IMR-90 (cell line): ENCODE results near the gene EBI3. TPM values are rescaled to one million over a fixed set of nuclear protein-coding genes. Genes with fewer than 3 reads are reported as not detected.

Experiments
- ATAC-seq: fragments of 200-7000 bp; cut with Tn5 transposase; 2 replicates; pipeline ENCODE4 v1.9.1; 2020; ENCODE audit warnings: low read depth, mild to moderate bottlenecking, moderate library complexity
- BruUV-seq: library from RNA; stranded (reverse); fragments of 400-500 nt; replicated peaks from 2 replicates; lab custom pipeline; 2021; lab: Mats Ljungman, UMichigan
- CTCF ChIA-PET: fragments of 300-600 bp; formaldehyde crosslinking; extraction: SDS; loops from one replicate; lab custom pipeline; 2021; ENCODE audit warnings: antibody characterized with exemption; lab: Yijun Ruan, JAX
- POLR2A ChIA-PET: fragments of 300-600 bp; sonication (Branson Sonifier 250); formaldehyde crosslinking; loops from one replicate; lab custom pipeline; 2022; ENCODE audit warnings: antibody characterized with exemption; ENCODE audit not compliant: unreplicated experiment; lab: Charles Lee
- DNase-seq: peaks from one replicate; pipeline ENCODE4 v3.0.0; 2013
- H2AFZ ChIP-seq: replicated peaks from 2 replicates; pipeline ENCODE3; 2013; ENCODE audit warnings: low read length, mild to moderate bottlenecking; ENCODE audit not compliant: poor library complexity
- H2AK5ac ChIP-seq: 2 replicates; pipeline ENCODE4 v1.6.1; 2013; ENCODE audit warnings: low read depth, low read length, inconsistent platforms
- H2AK9ac ChIP-seq: replicated peaks from 2 replicates; pipeline ENCODE3; 2013; ENCODE audit warnings: mild to moderate bottlenecking, low read depth, low read length, moderate library complexity; ENCODE audit not compliant: poor library complexity
- H2BK120ac ChIP-seq: 2 replicates; pipeline ENCODE4 v1.6.1; 2013; ENCODE audit warnings: low read depth, low read length, inconsistent platforms
- H2BK15ac ChIP-seq: 3 replicates; pipeline ENCODE4 v1.6.1; 2013; ENCODE audit warnings: low read depth, low read length, inconsistent platforms
- H2BK20ac ChIP-seq: 2 replicates; pipeline ENCODE4 v1.6.1; 2013; ENCODE audit warnings: low read depth, mild to moderate bottlenecking, inconsistent platforms, low read length, moderate library complexity
- H2BK5ac ChIP-seq: 2 replicates; pipeline ENCODE4 v1.6.1; 2013; ENCODE audit warnings: mild to moderate bottlenecking, low read depth, low read length, inconsistent platforms; ENCODE audit not compliant: poor library complexity, severe bottlenecking
- H3K14ac ChIP-seq: replicated peaks from 2 replicates; pipeline ENCODE4 v1.6.1; 2013; ENCODE audit warnings: low read depth, low read length, inconsistent platforms
- H3K18ac ChIP-seq: 2 replicates; pipeline ENCODE4 v1.6.1; 2013; ENCODE audit warnings: low read depth, low read length, control low read depth
- H3K23ac ChIP-seq: 2 replicates; pipeline ENCODE4 v1.6.1; 2013; ENCODE audit warnings: low read depth, low read length, inconsistent platforms
- H3K27ac ChIP-seq: 2 replicates; pipeline ENCODE4 v1.5.1; 2013; ENCODE audit warnings: mild to moderate bottlenecking, control low read depth, low read length; ENCODE audit not compliant: insufficient read depth
- H3K27me3 ChIP-seq: 2 replicates; pipeline ENCODE4 v1.6.1; 2013; ENCODE audit warnings: low read length; ENCODE audit not compliant: control insufficient read depth, insufficient read depth
- H3K36me3 ChIP-seq: 2 replicates; pipeline ENCODE4 v1.6.1; 2013; ENCODE audit warnings: low read length, mixed read lengths; ENCODE audit not compliant: control insufficient read depth, insufficient read depth
- H3K4ac ChIP-seq: 2 replicates; pipeline ENCODE4 v1.6.1; 2013; ENCODE audit warnings: low read depth, low read length, inconsistent platforms
- H3K4me1 ChIP-seq: 2 replicates; pipeline ENCODE4 v1.6.1; 2013; ENCODE audit warnings: low read length, mixed read lengths; ENCODE audit not compliant: control insufficient read depth, insufficient read depth
- H3K4me2 ChIP-seq: 2 replicates; pipeline ENCODE4 v1.6.1; 2013; ENCODE audit warnings: low read depth, mild to moderate bottlenecking, control low read depth, low read length, moderate library complexity
- H3K4me3 ChIP-seq: 2 replicates; pipeline ENCODE4 v1.5.1; 2013; ENCODE audit warnings: low read depth, mild to moderate bottlenecking, control low read depth, low read length, moderate library complexity; ENCODE audit not compliant: insufficient read depth
- H3K56ac ChIP-seq: 2 replicates; pipeline ENCODE4 v1.6.1; 2013; ENCODE audit warnings: low read length, inconsistent platforms; ENCODE audit not compliant: insufficient read depth; ENCODE audit errors: extremely low read depth
- H3K79me1 ChIP-seq, 2 experiments: 2 replicates each; pipeline ENCODE4 v1.6.1; 2013; ENCODE audit warnings: low read length in 2 of 2, inconsistent platforms in 1 of 2, low read depth in 1 of 2
- H3K9ac ChIP-seq: 2 replicates; pipeline ENCODE4 v1.6.1; 2013; ENCODE audit warnings: low read depth, low read length, control low read depth
- H3K9me1 ChIP-seq: 2 replicates; pipeline ENCODE4 v1.6.1; 2013; ENCODE audit warnings: low read length, inconsistent platforms; ENCODE audit not compliant: insufficient read depth
- H3K9me3 ChIP-seq: 2 replicates; pipeline ENCODE4 v1.6.1; 2013; ENCODE audit warnings: low read length; ENCODE audit not compliant: control insufficient read depth, insufficient read depth
- H4K20me1 ChIP-seq: 2 replicates; pipeline ENCODE4 v1.6.1; 2013; ENCODE audit warnings: low read length, inconsistent platforms; ENCODE audit not compliant: insufficient read depth
- H4K5ac ChIP-seq: 2 replicates; pipeline ENCODE4 v1.6.1; 2013; ENCODE audit warnings: mild to moderate bottlenecking, low read depth, low read length, control low read depth
- H4K8ac ChIP-seq, 2 experiments: 2 replicates each; pipeline ENCODE4 v1.6.1; 2013; ENCODE audit warnings: low read depth in 2 of 2, low read length in 2 of 2, control low read depth in 1 of 2, inconsistent platforms in 1 of 2
- H4K91ac ChIP-seq: 2 replicates; pipeline ENCODE4 v1.6.1; 2013; ENCODE audit warnings: low read depth, low read length, inconsistent platforms; ENCODE audit not compliant: insufficient read depth
- BHLHE40 ChIP-seq: fragments of 150-350 bp; IDR thresholded peaks from 2 replicates; pipeline ENCODE4 v1.6.1; 2016; ENCODE audit warnings: mild to moderate bottlenecking, low read depth, low read length
- CEBPB ChIP-seq: IDR thresholded peaks from 2 replicates; pipeline ENCODE4 v1.6.1; 2012; ENCODE audit warnings: low read depth, low read length, improper control_type of control experiment
- CTCF ChIP-seq: conservative IDR thresholded peaks from 2 replicates; pipeline ENCODE4 v1.5.1; 2012; ENCODE audit warnings: mild to moderate bottlenecking, low read depth, low read length, improper control_type of control experiment
- ELK1 ChIP-seq: fragments of 150-350 bp; IDR thresholded peaks from 2 replicates; pipeline ENCODE4 v1.6.1; 2016; ENCODE audit warnings: low read depth, mild to moderate bottlenecking, low read length, moderate library complexity, borderline replicate concordance
- FOS ChIP-seq: fragments of 150-350 bp; IDR thresholded peaks from 2 replicates; pipeline ENCODE4 v1.6.1; 2016; ENCODE audit warnings: low read depth, low read length
- MAFK ChIP-seq: IDR thresholded peaks from 2 replicates; pipeline ENCODE4 v1.6.1; 2012; ENCODE audit warnings: low read depth, low read length, improper control_type of control experiment
- RAD21 ChIP-seq: IDR thresholded peaks from 2 replicates; pipeline ENCODE4 v1.6.1; 2012; ENCODE audit warnings: low read length, improper control_type of control experiment
- RFX5 ChIP-seq: IDR thresholded peaks from 2 replicates; pipeline ENCODE4 v1.8.0; 2012; ENCODE audit warnings: low read depth, mild to moderate bottlenecking, low read length, moderate library complexity
- SMC3 ChIP-seq: fragments of 150-350 bp; IDR thresholded peaks from 2 replicates; pipeline ENCODE4 v1.6.1; 2016; ENCODE audit warnings: low read depth, mild to moderate bottlenecking, antibody characterized with exemption, low read length, moderate library complexity
- USF2 ChIP-seq: fragments of 150-350 bp; IDR thresholded peaks from 2 replicates; pipeline ENCODE4 v1.6.1; 2017; ENCODE audit warnings: mild to moderate bottlenecking, antibody characterized with exemption, low read length, low read depth
- WGBS, 2 experiments: methylation state at CpG; one replicate each; pipeline versions ENCODE4 v1.1.5 to v1.1.7; 2013; ENCODE audit warnings: missing lambda C conversion rate in 2 of 2; ENCODE audit not compliant: insufficient read length in 1 of 2; ENCODE audit errors: extremely low coverage in 2 of 2; 5-methylcytosine and 5-hydroxymethylcytosine counted together
- dilution Hi-C: fragments of 300-500 bp; cut with HindIII; formaldehyde crosslinking; loops from one replicate; pipeline ENCODE4 v1.14.3; 2018; ENCODE audit warnings: low sequenced_read_pairs; ENCODE audit not compliant: unreplicated experiment
- in situ Hi-C: fragments of 300-500 bp; cut with MboI; formaldehyde crosslinking; loops from 3 replicates; pipeline ENCODE4 v1.14.3; 2019; ENCODE audit warnings: low sequenced_read_pairs, inconsistent platforms, mixed read lengths
- intact Hi-C: fragments of 100-400 bp; cut with micrococcal nuclease; formaldehyde crosslinking; loops from 2 replicates; pipeline ENCODE4 v1.10.0; 2022
- polyA plus RNA-seq, 3 experiments: library from polyadenylated mRNA; depleted of rRNA; stranded (reverse); fragments of >200 nt; gene quantifications; 2 replicates each; pipeline ENCODE4 v1.2.3, GENCODE V29; 2012; ENCODE audit warnings: low replicate concordance in 1 of 3
- total RNA-seq: library from RNA; depleted of rRNA; stranded (reverse); fragments of >200 nt; gene quantifications from 2 replicates; pipeline ENCODE4 v1.2.3, GENCODE V29; 2012

The EBI3 gene
- total and polyA plus RNA-seq, 2 of the 4 experiments (the other 2 are of a cell fraction): 0.36 to 2.7 TPM

GRCh38 chr19:4200940-4201542 is 28.3 kb upstream of the EBI3 start:
- no peak overlapping the region for H3K18ac ChIP-seq
- H3K27me3 ChIP-seq: peaks cover 43% of the 10 kb centered on the region
- H3K27ac ChIP-seq: no peak overlapping the region
- no peak overlapping the region for H3K14ac ChIP-seq
- H2BK15ac ChIP-seq: no peak overlapping the region
- H3K23ac ChIP-seq: no peak overlapping the region
- no peak overlapping the region for H3K4ac ChIP-seq
- no peak overlapping the region for H4K5ac ChIP-seq
- dilution Hi-C loops (no loop called here), intact Hi-C loops (loop anchor here (10.0 kb wide), 1 partner anchor 536 kb away; no protein-coding TSS in a partner anchor), in situ Hi-C loops (no loop called here)
- ATAC-seq (no peak), DNase-seq (no peak)
- no peaks in the 10 kb centered on the region for H3K9me3 ChIP-seq
- H2AK5ac ChIP-seq: no peak overlapping the region
- H3K79me1 ChIP-seq: no peaks in the 10 kb centered on the region
- WGBS, 2 experiments: 75% methylated on average over 1 of the region's 2 CpGs; no CpG with 5 or more reads in 1 of the 2 experiments
- no peaks in the 10 kb centered on the region for H3K4me1 ChIP-seq
- no peak overlapping the region for H4K8ac ChIP-seq
- H3K56ac ChIP-seq: no peak overlapping the region
- CTCF ChIA-PET: interaction anchor here (0.7 to 1.7 kb wide), 2 partner anchors 61 to 213 kb away, joined by 5 to 11 read pairs; no protein-coding TSS in a partner anchor
- no peak for TF ChIP-seq CEBPB
- no peak for TF ChIP-seq RFX5
- TF ChIP-seq FOS: no peak
- no peak for TF ChIP-seq ELK1
- TF ChIP-seq MAFK: no peak
- TF ChIP-seq SMC3: no peak
- no peak for TF ChIP-seq CTCF
- no peak for TF ChIP-seq RAD21
- TF ChIP-seq BHLHE40: no peak
- TF ChIP-seq USF2: no peak
- no peak overlapping the region for H4K91ac ChIP-seq
- no peaks in the 10 kb centered on the region; the same call in 1 of the 2 replicates for H4K20me1 ChIP-seq
- BruUV-seq: no TSS peak
- no peak overlapping the region for H3K4me2 ChIP-seq
- no peak overlapping the region for H2AFZ ChIP-seq
- POLR2A ChIA-PET: no interaction called here
- no peak overlapping the region for H2BK5ac ChIP-seq
- H3K9me1 ChIP-seq: no peaks in the 10 kb centered on the region
- H2AK9ac ChIP-seq: no peak overlapping the region
- H2BK120ac ChIP-seq: no peak overlapping the region
- H3K36me3 ChIP-seq: no peaks in the 10 kb centered on the region
- no peak overlapping the region for H3K9ac ChIP-seq
- H2BK20ac ChIP-seq: no peak overlapping the region
- no peak overlapping the region for H3K4me3 ChIP-seq
